Keratinocyte (primary cell): ENCODE data around the gene RFTN1. TPM values are rescaled to one million over a fixed set of nuclear protein-coding genes. Genes with fewer than 3 reads are reported as not detected.

Source experiments
- DNase-seq: peaks from one replicate; pipeline ENCODE4 v3.0.0-alpha.2; 2011; ENCODE audit warnings: low read depth, missing footprints, low spot score
- FAIRE-seq: peaks from 2 replicates; lab custom pipeline; 2011; peaks lifted over from hg19 to GRCh38; lab: Jason Lieb, UNC
- H2AFZ ChIP-seq: 2 replicates; pipeline ENCODE4 v1.6.0; 2012; ENCODE audit warnings: low read length, control low read depth, inconsistent platforms; ENCODE audit not compliant: control insufficient read depth
- H3K27ac ChIP-seq: 2 replicates; pipeline ENCODE4 v1.5.1; 2011; ENCODE audit warnings: low read length; ENCODE audit not compliant: control insufficient read depth, insufficient read depth
- H3K27me3 ChIP-seq: 3 replicates; pipeline ENCODE4 v1.6.0; 2011; ENCODE audit warnings: low read length; ENCODE audit not compliant: control insufficient read depth, insufficient read depth; ENCODE audit errors: extremely low read depth
- H3K36me3 ChIP-seq, 2 experiments: 2 replicates in 1 of 2; 3 replicates in 1 of 2; pipeline ENCODE4 v1.5.1; 2011; ENCODE audit warnings: low read length in 2 of 2, mild to moderate bottlenecking in 1 of 2; ENCODE audit not compliant: control insufficient read depth in 2 of 2, insufficient read depth in 2 of 2; ENCODE audit errors: extremely low read depth in 1 of 2
- H3K4me1 ChIP-seq: 3 replicates; pipeline ENCODE4 v1.5.1; 2011; ENCODE audit warnings: low read length; ENCODE audit not compliant: control insufficient read depth, insufficient read depth; ENCODE audit errors: extremely low read depth
- H3K4me2 ChIP-seq: 3 replicates; pipeline ENCODE4 v1.6.0; 2011; ENCODE audit warnings: low read depth, low read length; ENCODE audit not compliant: control insufficient read depth, insufficient read depth; ENCODE audit errors: extremely low read depth
- H3K4me3 ChIP-seq, 3 experiments: fragments of 200-600 bp in 1 of 3; sonication (generic) in 1 of 3; 2 replicates in 2 of 3; 3 replicates in 1 of 3; pipeline ENCODE4 v1.5.1; 2011 to 2016; ENCODE audit warnings: low read length in 3 of 3, mild to moderate bottlenecking in 3 of 3, control low read depth in 2 of 3, inconsistent platforms in 1 of 3, low read depth in 1 of 3, mixed read lengths in 1 of 3, mixed run types in 1 of 3, moderate library complexity in 1 of 3; ENCODE audit not compliant: control insufficient read depth in 2 of 3, insufficient read depth in 2 of 3; ENCODE audit errors: extremely low read depth in 1 of 3
- H3K79me2 ChIP-seq: 2 replicates; pipeline ENCODE4 v1.6.0; 2012; ENCODE audit warnings: low read length; ENCODE audit not compliant: control insufficient read depth, insufficient read depth
- H3K9ac ChIP-seq: 3 replicates; pipeline ENCODE4 v1.6.0; 2011; ENCODE audit warnings: low read length; ENCODE audit not compliant: control insufficient read depth, insufficient read depth; ENCODE audit errors: extremely low read depth
- H3K9me1 ChIP-seq: 3 replicates; pipeline ENCODE4 v1.6.0; 2011; ENCODE audit warnings: low read length; ENCODE audit not compliant: control insufficient read depth, insufficient read depth; ENCODE audit errors: extremely low read depth
- H3K9me3 ChIP-seq: 2 replicates; pipeline ENCODE4 v1.5.1; 2012; ENCODE audit warnings: low read depth, low read length; ENCODE audit not compliant: control insufficient read depth
- H4K20me1 ChIP-seq: 3 replicates; pipeline ENCODE4 v1.6.0; 2011; ENCODE audit warnings: low read length; ENCODE audit not compliant: control insufficient read depth, insufficient read depth; ENCODE audit errors: extremely low read depth
- EZH2 ChIP-seq: IDR thresholded peaks from one replicate; pipeline ENCODE4 v1.6.1; 2012; ENCODE audit warnings: inconsistent platforms, mild to moderate bottlenecking, low read length, moderate library complexity
- dilution Hi-C: fragments of 300-500 bp; cut with MboI; formaldehyde crosslinking; loops from one replicate; pipeline ENCODE4 v1.7.0; 2020; ENCODE audit warnings: low sequenced_read_pairs; ENCODE audit not compliant: extremely low pct_ligation_motif_present
- polyA plus RNA-seq, 5 experiments: library from polyadenylated mRNA; depleted of rRNA in 3 of 5; stranded (reverse) in 3 of 5; stranded (forward) in 1 of 5; unstranded in 1 of 5; fragments of >200 nt; gene quantifications; 1 replicate in 1 of 5; 2 replicates in 3 of 5; 3 replicates in 1 of 5; pipeline versions ENCODE4 v1.2.1 to v1.2.3, GENCODE V29; 2011 to 2012; ENCODE audit warnings: missing spikeins in 2 of 5, low read depth in 1 of 5, low replicate concordance in 1 of 5
- TF ChIP-seq, protein P1 (sequence below), 3 experiments: IDR thresholded peaks in 1 of 3; conservative IDR thresholded peaks in 1 of 3; optimal IDR thresholded peaks in 1 of 3; 2 replicates in 2 of 3; 3 replicates in 1 of 3; pipeline versions ENCODE3 to v1.5.1; 2011; ENCODE audit warnings: low read length in 3 of 3, mild to moderate bottlenecking in 3 of 3, moderate library complexity in 2 of 3, control low read depth in 1 of 3, inconsistent platforms in 1 of 3; ENCODE audit not compliant: insufficient read depth in 2 of 3; ENCODE audit errors: extremely low read depth in 1 of 3

RFTN1 gene
- polyA plus RNA-seq, 1 donor (not counting 4 experiments of a cell fraction or from before 2014, with no cell fraction given), result 18.0 TPM

DNA sequence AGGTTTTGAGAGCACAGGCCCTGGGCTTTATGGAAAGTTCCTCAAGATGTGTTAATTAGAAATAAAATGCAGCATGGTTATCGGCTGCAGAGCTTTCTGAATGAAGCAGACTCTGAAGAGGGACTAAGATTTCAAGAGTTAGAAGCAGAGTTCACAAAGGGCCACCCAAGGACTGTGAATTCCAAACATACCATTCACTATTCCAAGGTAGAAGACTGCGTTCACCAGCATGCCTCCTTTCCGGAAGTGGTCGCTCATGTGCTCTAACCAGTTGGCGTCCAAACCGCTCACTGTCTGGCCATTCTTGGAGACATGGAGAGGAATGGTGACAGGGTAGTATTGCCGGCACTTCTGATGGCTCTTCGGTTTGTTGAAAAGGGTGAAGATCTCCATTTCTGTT, 143.6 kb downstream of the RFTN1 start:
- Histone ChIP-seq H3K9me1 (no peaks in the 10 kb centered on the region), H3K4me3 (no peak overlapping the region), H4K20me1 (no peaks in the 10 kb centered on the region), H3K79me2 (no peaks in the 10 kb centered on the region), H2AFZ (no peak overlapping the region), H3K4me2 (peak overlapping the region; percentile 42), H3K36me3 (peaks cover 0 to 4% of the 10 kb centered on the region in 2 experiments), H3K9ac (peak overlapping the region; percentile 48), H3K27ac (peak overlapping the region; percentile 75), H3K4me1 (peaks cover 29% of the 10 kb centered on the region), H3K27me3 (no peaks in the 10 kb centered on the region), H3K9me3 (no peaks in the 10 kb centered on the region)
- FAIRE-seq (no peak), DNase-seq (no peak)
- dilution Hi-C loops, result no loop called here
- TF ChIP-seq, protein P1, sequence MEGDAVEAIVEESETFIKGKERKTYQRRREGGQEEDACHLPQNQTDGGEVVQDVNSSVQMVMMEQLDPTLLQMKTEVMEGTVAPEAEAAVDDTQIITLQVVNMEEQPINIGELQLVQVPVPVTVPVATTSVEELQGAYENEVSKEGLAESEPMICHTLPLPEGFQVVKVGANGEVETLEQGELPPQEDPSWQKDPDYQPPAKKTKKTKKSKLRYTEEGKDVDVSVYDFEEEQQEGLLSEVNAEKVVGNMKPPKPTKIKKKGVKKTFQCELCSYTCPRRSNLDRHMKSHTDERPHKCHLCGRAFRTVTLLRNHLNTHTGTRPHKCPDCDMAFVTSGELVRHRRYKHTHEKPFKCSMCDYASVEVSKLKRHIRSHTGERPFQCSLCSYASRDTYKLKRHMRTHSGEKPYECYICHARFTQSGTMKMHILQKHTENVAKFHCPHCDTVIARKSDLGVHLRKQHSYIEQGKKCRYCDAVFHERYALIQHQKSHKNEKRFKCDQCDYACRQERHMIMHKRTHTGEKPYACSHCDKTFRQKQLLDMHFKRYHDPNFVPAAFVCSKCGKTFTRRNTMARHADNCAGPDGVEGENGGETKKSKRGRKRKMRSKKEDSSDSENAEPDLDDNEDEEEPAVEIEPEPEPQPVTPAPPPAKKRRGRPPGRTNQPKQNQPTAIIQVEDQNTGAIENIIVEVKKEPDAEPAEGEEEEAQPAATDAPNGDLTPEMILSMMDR (optimal IDR thresholded peaks at IDR 0.05 in 1 of 3, IDR thresholded peaks at IDR 0.05 in 1 of 3, conservative IDR thresholded peaks at IDR 0.05 in 1 of 3; ENCODE audit: extremely low read depth in 1 of 3, insufficient read depth in 2 of 3, low read length in 3 of 3), result no peak
- no peak for TF ChIP-seq EZH2

DNA sequence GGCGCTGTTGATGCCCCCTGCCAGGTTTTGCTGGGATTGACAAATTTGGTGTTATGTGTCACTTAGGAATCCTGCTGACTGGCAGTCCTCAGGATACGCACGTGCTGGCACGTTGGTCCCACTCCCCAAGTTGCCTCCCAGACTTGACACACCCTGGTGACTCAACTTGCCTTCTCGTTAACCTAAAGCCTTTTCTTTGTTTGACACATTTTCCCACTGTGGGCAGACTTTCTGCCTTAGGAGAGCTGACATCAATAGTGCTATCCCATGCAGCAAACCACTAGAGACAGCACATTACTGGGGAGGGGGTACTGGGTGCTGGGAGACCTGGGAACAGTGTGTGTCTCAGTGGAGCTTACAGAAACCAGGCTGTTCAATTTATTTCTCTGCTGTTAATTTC, 144.2 kb downstream of the RFTN1 start:
- Histone ChIP-seq H4K20me1 (no peaks in the 10 kb centered on the region), H3K36me3 (peaks cover 0 to 4% of the 10 kb centered on the region in 2 experiments), H3K4me2 (peak overlapping the region; percentile 42), H3K9me3 (no peaks in the 10 kb centered on the region), H3K9me1 (no peaks in the 10 kb centered on the region), H3K9ac (peak overlapping the region; percentile 48), H3K27ac (peak overlapping the region; percentile 75), H3K4me1 (peaks cover 26% of the 10 kb centered on the region), H3K4me3 (no peak overlapping the region), H2AFZ (no peak overlapping the region), H3K27me3 (no peaks in the 10 kb centered on the region), H3K79me2 (no peaks in the 10 kb centered on the region)
- TF ChIP-seq EZH2, result no peak
- TF ChIP-seq, protein P1 (optimal IDR thresholded peaks at IDR 0.05 in 1 of 3, IDR thresholded peaks at IDR 0.05 in 1 of 3, conservative IDR thresholded peaks at IDR 0.05 in 1 of 3; ENCODE audit: extremely low read depth in 1 of 3, insufficient read depth in 2 of 3, low read length in 3 of 3), result no peak
- dilution Hi-C loops, result no loop called here
- no peak for FAIRE-seq
- DNase-seq, result peak; percentile 80
